GM18511 (cell line): ENCODE measurements around the gene TLK2.
A peak's percentile ranks its signal among the peaks of the same experiment; 100 is the strongest.
"Not testable (repeated sequence)": the region's sequence is repeated elsewhere in the genome, so short reads cannot be mapped to it uniquely, and the experiment has no call there.

Experiments
- ATAC-seq: cut with Tn5 transposase; IDR thresholded peaks from one replicate; pipeline ENCODE4 v1.9.1; 2021; ENCODE audit warnings: mild to moderate bottlenecking, moderate library complexity; ENCODE audit not compliant: unreplicated experiment

The TLK2 gene

DNA sequence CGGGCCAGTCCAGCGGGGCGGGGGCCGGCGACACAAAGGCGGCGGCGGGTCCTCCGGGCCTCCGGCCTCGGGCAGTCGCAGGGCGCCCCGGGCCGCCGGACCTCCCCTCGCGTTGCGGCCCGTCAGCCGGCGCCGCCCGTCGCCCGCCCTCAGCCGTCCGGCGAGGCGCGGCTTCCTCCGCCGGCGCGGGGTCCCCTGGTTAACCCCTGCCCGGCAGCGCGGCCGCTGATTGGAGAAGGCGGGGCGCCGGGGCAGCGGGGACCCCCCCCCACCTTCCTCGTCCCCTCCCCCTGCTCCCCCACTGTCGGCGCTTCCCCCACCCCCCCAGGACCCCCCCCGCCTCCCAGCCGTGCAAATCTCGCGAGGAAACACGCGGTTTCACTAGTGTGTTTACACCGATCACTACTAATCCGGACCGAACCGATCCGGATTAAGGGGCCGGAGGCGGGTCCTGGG is at the start of gene TLK2:
Gene TLK2 (plus strand): TSS at position 402 of the 456 bp plus-strand sequence. CDS start 2,301 bp downstream, outside the sequence.
- peak; percentile 76 for ATAC-seq

- ATAC-seq: not testable (repeated sequence)
Measured at GRCh38 chr17:62435251-62435650, 43.4 kb upstream of the TLK2 start.

- not testable (repeated sequence) for ATAC-seq
Measured at GRCh38 chr17:62441181-62441580, 37.4 kb upstream of the TLK2 start.

GRCh38 chr17:62444063-62444462 is 34.6 kb upstream of the TLK2 start:
- ATAC-seq: no peak

- ATAC-seq: not testable (repeated sequence)
Measured at GRCh38 chr17:62445791-62446190, 32.8 kb upstream of the TLK2 start.

DNA sequence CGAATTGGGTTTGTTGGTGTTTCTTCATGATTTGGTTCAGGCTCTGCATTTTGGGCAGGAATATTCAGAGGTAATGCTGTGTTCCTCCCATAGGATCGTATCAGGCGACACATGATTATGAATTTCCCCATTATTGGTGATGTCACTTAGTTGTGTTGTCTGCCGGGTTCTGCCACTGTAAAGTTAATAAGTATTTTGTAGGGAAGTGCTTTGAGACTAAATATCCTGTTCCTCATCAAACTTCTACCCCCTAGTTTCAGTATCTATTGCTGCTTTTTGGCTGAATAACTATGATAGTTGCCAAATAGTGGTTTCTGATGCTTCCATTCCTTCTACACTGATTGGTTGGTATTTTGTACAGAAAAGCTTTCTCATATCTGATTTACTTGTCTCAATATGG is 26.4 kb upstream of the TLK2 start:
- not testable (repeated sequence) for ATAC-seq

- not testable (repeated sequence) for ATAC-seq
Measured at GRCh38 chr17:62453041-62453440, 25.6 kb upstream of the TLK2 start.

- ATAC-seq: peak; percentile 30
Measured at GRCh38 chr17:62453656-62454055, 25.0 kb upstream of the TLK2 start.

- ATAC-seq: peak; percentile 60
Measured at GRCh38 chr17:62454111-62454510, 24.5 kb upstream of the TLK2 start.

GRCh38 chr17:62456016-62456415 is 22.6 kb upstream of the TLK2 start:
- ATAC-seq: no peak

- ATAC-seq: peak; percentile 39
Measured at GRCh38 chr17:62458483-62458882, 20.1 kb upstream of the TLK2 start.

DNA sequence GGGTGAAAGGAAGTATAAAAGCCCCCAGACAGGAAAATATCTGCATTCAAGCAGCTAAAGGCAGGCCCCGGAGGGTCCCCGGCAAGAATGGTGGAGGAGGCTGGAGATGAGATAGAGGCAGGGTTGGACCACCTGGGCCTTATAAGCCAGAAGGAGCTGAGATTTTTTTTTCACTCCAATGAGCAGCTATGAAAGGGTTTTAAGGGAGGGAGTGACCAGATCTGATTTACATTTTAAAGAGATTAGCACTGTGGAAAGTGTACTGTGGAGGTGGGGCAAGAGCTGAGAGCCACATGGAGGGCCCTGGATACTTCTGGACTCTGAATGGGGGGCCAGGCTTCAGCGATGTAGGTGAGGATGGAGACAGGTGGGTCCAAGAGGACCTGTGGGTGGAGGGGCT is 14.2 kb upstream of the TLK2 start:
- ATAC-seq: not testable (repeated sequence)

- ATAC-seq: not testable (repeated sequence)
Measured at GRCh38 chr17:62465271-62465670, 13.4 kb upstream of the TLK2 start.

GRCh38 chr17:62470666-62471379 is 7.8 kb upstream of the TLK2 start:
- ATAC-seq: not testable (repeated sequence)

DNA sequence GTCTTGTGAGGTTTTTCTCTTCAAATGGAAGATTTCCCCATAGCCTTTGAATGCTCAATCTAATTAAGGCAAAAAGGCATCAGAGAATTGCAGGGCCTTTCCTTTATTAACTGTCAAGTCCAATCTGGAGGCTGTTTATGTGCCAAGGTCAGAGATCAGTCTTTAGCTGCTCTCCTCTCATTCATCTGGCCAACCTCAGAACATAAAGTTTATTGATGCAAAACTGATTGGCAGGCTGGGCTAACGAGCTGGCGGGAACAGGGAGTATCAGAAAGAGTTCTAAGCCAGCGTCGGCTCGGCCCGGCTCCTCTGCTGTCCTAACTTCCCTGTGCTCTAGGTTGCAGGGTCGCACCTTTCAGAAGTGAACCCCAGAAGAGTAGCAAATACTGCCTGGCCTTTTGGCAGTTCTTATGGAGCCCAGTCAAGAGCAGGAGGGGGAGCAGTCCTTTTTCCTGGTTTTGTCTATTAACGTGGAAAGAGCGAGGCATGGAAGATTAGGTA is 7.2 kb upstream of the TLK2 start:
- ATAC-seq: not testable (repeated sequence)

- ATAC-seq: not testable (repeated sequence)
Measured at GRCh38 chr17:62473030-62473982, 5.3 kb upstream of the TLK2 start.

DNA sequence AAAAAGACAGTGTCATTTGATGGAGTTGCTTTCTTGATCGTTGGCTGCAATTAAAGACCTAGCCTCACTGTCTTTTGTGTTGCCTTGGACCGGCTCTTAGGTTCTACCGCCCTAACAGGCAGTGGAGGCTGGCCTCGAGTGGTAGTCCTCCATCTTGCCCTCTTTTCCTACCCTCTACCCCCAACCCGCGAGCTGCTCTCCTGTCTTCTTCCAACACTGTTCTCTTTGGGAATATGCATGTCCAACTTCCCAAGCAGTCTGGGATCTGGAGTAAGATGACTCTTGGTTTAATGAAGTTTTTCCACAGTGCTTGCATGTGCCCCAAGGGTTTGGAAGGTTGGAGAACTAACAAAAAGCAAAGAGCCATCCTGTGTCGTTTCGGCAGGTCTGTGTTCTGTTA is 1.5 kb upstream of the TLK2 start:
- not testable (repeated sequence) for ATAC-seq

GRCh38 chr17:62477718-62478408 is 762 bp upstream of the TLK2 start:
- peak; percentile 34 for ATAC-seq

GRCh38 chr17:62478880-62479638 is 434 bp downstream of the TLK2 start:
- peak; percentile 35 for ATAC-seq

DNA sequence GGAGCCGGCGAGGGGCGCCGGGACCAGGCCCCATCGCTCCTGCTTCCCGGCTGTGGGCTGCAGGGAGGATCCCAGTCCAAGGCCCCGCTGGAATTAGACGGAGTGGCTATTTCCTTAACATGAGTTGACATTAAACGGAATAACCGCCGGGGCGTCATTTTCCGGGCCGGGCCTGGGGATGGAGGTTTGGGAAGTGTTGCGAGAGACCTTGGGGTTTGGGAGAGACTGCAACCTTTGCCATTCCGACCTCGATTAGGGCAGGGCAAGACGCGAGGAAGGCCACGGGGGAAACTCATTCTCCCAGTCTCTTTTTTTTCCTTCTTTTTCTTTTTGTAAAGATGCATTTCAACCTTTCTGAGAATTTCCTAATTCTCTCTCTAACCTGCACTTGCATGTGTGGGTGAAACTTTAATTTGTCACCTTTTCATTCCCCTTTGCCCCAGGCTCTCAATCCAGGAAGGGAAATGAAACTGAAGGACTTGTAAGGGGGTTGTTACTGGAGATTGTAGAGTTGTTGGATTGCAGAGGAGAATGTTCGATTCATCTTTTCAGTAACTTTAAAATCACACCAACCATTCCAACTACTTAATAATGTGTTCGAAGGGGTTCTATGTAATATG is 1.1 kb downstream of the TLK2 start:
- not testable (repeated sequence) for ATAC-seq
